Glutamatergic neuron (in vitro differentiated cells): ENCODE data around the gene NET1. TPM values are rescaled to one million over a fixed set of nuclear protein-coding genes. Genes with fewer than 3 reads are reported as not detected.

ENCODE experiments used
- DNase-seq: peaks from one replicate; pipeline ENCODE4 v3.0.0; 2022
- H3K27ac Mint-ChIP-seq: one replicate; pipeline ENCODE4 v1.8.0; 2020; ENCODE audit warnings: mild to moderate bottlenecking, mixed read lengths, inconsistent platforms; ENCODE audit not compliant: unreplicated experiment
- H3K27me3 Mint-ChIP-seq: one replicate; pipeline ENCODE4 v1.8.0; 2020; ENCODE audit warnings: mild to moderate bottlenecking, moderate library complexity, mixed read lengths, inconsistent platforms; ENCODE audit not compliant: unreplicated experiment
- H3K36me3 Mint-ChIP-seq: one replicate; pipeline ENCODE4 v1.8.0; 2020; ENCODE audit warnings: mild to moderate bottlenecking, mixed read lengths, inconsistent platforms; ENCODE audit not compliant: unreplicated experiment
- H3K4me1 Mint-ChIP-seq: one replicate; pipeline ENCODE4 v1.8.0; 2020; ENCODE audit warnings: mild to moderate bottlenecking, low read depth, mixed read lengths, inconsistent platforms; ENCODE audit not compliant: unreplicated experiment
- H3K4me3 Mint-ChIP-seq: one replicate; pipeline ENCODE4 v1.8.0; 2020; ENCODE audit warnings: mild to moderate bottlenecking, mixed read lengths, inconsistent platforms; ENCODE audit not compliant: unreplicated experiment
- H3K9me3 Mint-ChIP-seq: one replicate; pipeline ENCODE4 v1.8.0; 2020; ENCODE audit warnings: mild to moderate bottlenecking, moderate library complexity, mixed read lengths, inconsistent platforms; ENCODE audit not compliant: unreplicated experiment
- CTCF ChIP-seq: fragments of 200-600 bp; sonication (generic); IDR thresholded peaks from one replicate; pipeline ENCODE4 v1.5.0; 2021; ENCODE audit not compliant: partially characterized antibody, unreplicated experiment
- total RNA-seq: library from RNA; stranded (reverse); fragmentation: NEBNext Ultra II Directional; extraction: Animal tissue kit (Norgen Biotek cat#: 25700); gene quantifications from one replicate; pipeline ENCODE4 v1.2.1, GENCODE V29; 2021; ENCODE audit not compliant: unreplicated experiment

The NET1 gene
- total RNA-seq, 1 donor from 2014 or later, result 63.8 TPM

- H3K36me3 Mint-ChIP-seq, result no peaks in the 10 kb centered on the region
- no peak overlapping the region for H3K27ac Mint-ChIP-seq
- H3K4me3 Mint-ChIP-seq, result no peak overlapping the region
- DNase-seq, result no peak
- no peaks in the 10 kb centered on the region for H3K4me1 Mint-ChIP-seq
- no peaks in the 10 kb centered on the region for H3K27me3 Mint-ChIP-seq
- no peak for TF ChIP-seq CTCF
- H3K9me3 Mint-ChIP-seq, result no peaks in the 10 kb centered on the region
Observed at GRCh38 chr10:5453749-5454489, 41.6 kb downstream of the NET1 start.

- no peaks in the 10 kb centered on the region for H3K9me3 Mint-ChIP-seq
- H3K27ac Mint-ChIP-seq, result no peak overlapping the region
- no peaks in the 10 kb centered on the region for H3K36me3 Mint-ChIP-seq
- no peaks in the 10 kb centered on the region for H3K27me3 Mint-ChIP-seq
- H3K4me1 Mint-ChIP-seq, result peaks cover 4% of the 10 kb centered on the region
- no peak for TF ChIP-seq CTCF
- DNase-seq, result no peak
- H3K4me3 Mint-ChIP-seq, result no peak overlapping the region
Observed at GRCh38 chr10:5456563-5456962, 44.2 kb downstream of the NET1 start.

- DNase-seq, result no peak
- Mint-ChIP-seq H3K9me3 (no peaks in the 10 kb centered on the region), H3K36me3 (no peaks in the 10 kb centered on the region), H3K4me3 (no peak overlapping the region), H3K27me3 (no peaks in the 10 kb centered on the region), H3K27ac (no peak overlapping the region), H3K4me1 (peaks cover 4% of the 10 kb centered on the region)
- no peak for TF ChIP-seq CTCF
Observed at GRCh38 chr10:5457741-5458140, 45.4 kb downstream of the NET1 start.

GRCh38 chr10:5458425-5458824 lies 46.1 kb downstream of the NET1 start:
- Mint-ChIP-seq H3K9me3 (peaks cover under 1% of the 10 kb centered on the region), H3K36me3 (no peaks in the 10 kb centered on the region)

More at GRCh38 chr10:5458425-5458824, 46.1 kb downstream of the NET1 start:
- no peak for TF ChIP-seq CTCF
- Mint-ChIP-seq H3K4me3 (no peak overlapping the region), H3K27me3 (no peaks in the 10 kb centered on the region), H3K27ac (no peak overlapping the region), H3K4me1 (peaks cover 4% of the 10 kb centered on the region)
- DNase-seq, result no peak
